22Rv1 (cell line): ENCODE data around the gene TSPAN5.

Experiments used
- ZFX ChIP-seq: fragments of 450-650 bp; IDR thresholded peaks from 2 replicates; pipeline ENCODE4 v1.6.1; 2017; ENCODE audit warnings: antibody characterized with exemption, borderline replicate concordance
- TF ChIP-seq, protein P1 (sequence below): fragments of 450-650 bp; IDR thresholded peaks from 2 replicates; pipeline ENCODE4 v1.5.1; 2017; ENCODE audit warnings: mild to moderate bottlenecking

- TF ChIP-seq, protein P1, sequence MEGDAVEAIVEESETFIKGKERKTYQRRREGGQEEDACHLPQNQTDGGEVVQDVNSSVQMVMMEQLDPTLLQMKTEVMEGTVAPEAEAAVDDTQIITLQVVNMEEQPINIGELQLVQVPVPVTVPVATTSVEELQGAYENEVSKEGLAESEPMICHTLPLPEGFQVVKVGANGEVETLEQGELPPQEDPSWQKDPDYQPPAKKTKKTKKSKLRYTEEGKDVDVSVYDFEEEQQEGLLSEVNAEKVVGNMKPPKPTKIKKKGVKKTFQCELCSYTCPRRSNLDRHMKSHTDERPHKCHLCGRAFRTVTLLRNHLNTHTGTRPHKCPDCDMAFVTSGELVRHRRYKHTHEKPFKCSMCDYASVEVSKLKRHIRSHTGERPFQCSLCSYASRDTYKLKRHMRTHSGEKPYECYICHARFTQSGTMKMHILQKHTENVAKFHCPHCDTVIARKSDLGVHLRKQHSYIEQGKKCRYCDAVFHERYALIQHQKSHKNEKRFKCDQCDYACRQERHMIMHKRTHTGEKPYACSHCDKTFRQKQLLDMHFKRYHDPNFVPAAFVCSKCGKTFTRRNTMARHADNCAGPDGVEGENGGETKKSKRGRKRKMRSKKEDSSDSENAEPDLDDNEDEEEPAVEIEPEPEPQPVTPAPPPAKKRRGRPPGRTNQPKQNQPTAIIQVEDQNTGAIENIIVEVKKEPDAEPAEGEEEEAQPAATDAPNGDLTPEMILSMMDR = no peak
- no peak for TF ChIP-seq ZFX
Observed at GRCh38 chr4:98604723-98605122, 53.7 kb downstream of the TSPAN5 start.
